AG09309 (cell line): ENCODE results near the gene NACAD.

Experiments used
- DNase-seq: peaks from one replicate; pipeline ENCODE4 v3.0.0-alpha.2; 2010; ENCODE audit warnings: low read depth
- H3K4me3 ChIP-seq: 2 replicates; pipeline ENCODE4 v1.5.1; 2011; ENCODE audit warnings: mild to moderate bottlenecking, low read depth, low read length, moderate library complexity; ENCODE audit not compliant: control insufficient read depth
- CTCF ChIP-seq: IDR thresholded peaks from 2 replicates; pipeline ENCODE4 v1.5.1; 2011; ENCODE audit warnings: mild to moderate bottlenecking, low read depth, low read length, inconsistent platforms; ENCODE audit not compliant: insufficient read depth, control insufficient read depth; ENCODE audit errors: missing control alignments

Gene NACAD

GRCh38 chr7:45054442-45054841, 34.3 kb downstream of the NACAD start:
- no peak for TF ChIP-seq CTCF
- DNase-seq: no peak
- H3K4me3 ChIP-seq: no peak overlapping the region

- TF ChIP-seq CTCF: no peak
- H3K4me3 ChIP-seq: no peak overlapping the region
- no peak for DNase-seq
Observed at GRCh38 chr7:45053941-45054340, 34.8 kb downstream of the NACAD start.

GRCh38 chr7:45053401-45053800, 35.4 kb downstream of the NACAD start:
- no peak for TF ChIP-seq CTCF
- DNase-seq: no peak
- H3K4me3 ChIP-seq: no peak overlapping the region

- H3K4me3 ChIP-seq: no peak overlapping the region
- DNase-seq: no peak
- TF ChIP-seq CTCF: no peak
Observed at GRCh38 chr7:45052011-45052410, 36.8 kb downstream of the NACAD start.

GRCh38 chr7:45050198-45050597, 38.6 kb downstream of the NACAD start:
- no peak for TF ChIP-seq CTCF
- no peak for DNase-seq
- H3K4me3 ChIP-seq: no peak overlapping the region

GRCh38 chr7:45048748-45049147, 40.0 kb downstream of the NACAD start:
- no peak for DNase-seq
- no peak for TF ChIP-seq CTCF
- H3K4me3 ChIP-seq: no peak overlapping the region

GRCh38 chr7:45044338-45044737, 44.4 kb downstream of the NACAD start:
- no peak for DNase-seq
- no peak overlapping the region for H3K4me3 ChIP-seq
- TF ChIP-seq CTCF: no peak
